GM12874 (cell line): ENCODE results near the gene GIN1.

Experiments used
- CTCF ChIP-seq: IDR thresholded peaks from 2 replicates; pipeline ENCODE4 v1.5.1; 2011; ENCODE audit warnings: low read depth, mild to moderate bottlenecking, control low read depth, low read length, moderate library complexity; ENCODE audit not compliant: insufficient read depth

The GIN1 gene

GRCh38 chr5:103135461-103135860 lies 15.5 kb upstream of the GIN1 start:
- TF ChIP-seq CTCF = no peak

GRCh38 chr5:103133231-103133630 lies 13.3 kb upstream of the GIN1 start:
- no peak for TF ChIP-seq CTCF

DNA sequence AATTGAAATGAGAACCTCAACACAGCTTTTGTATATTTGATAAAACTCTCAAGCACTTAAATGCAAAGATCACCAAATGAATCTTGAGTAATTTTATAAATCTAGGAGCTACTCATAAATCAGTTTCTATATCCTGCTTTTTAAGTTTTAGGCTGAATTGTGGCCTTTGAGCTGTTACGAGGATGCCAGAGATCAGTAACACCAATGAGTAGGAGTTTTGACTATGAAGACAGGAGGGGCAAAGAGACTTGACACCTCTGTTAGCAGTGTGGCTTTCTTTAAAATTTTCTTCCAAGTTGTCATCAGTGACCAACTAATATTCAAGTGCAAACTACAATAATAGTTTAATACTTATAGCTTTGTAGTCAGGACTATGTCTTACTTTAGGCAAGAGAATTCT lies 12.7 kb upstream of the GIN1 start:
- TF ChIP-seq CTCF = no peak

DNA sequence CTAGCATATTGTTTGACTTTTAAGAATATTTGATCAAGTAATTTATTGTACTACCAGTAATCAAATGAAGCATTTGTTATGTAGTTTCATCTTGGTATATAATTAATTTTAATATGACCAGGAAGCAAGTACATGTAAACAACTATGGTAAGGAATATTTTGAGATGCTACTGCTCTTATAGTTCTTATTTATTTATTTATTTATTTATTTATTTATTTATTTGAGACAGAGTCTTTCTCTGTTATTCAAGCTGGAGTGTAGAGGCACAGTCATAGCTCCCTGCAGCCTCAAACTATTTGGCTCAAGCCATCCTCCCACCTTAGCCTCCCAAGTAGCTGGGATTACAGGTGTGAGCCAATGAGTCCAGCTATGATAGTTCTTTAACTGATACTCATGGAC lies 8.3 kb upstream of the GIN1 start:
- TF ChIP-seq CTCF = no peak

GRCh38 chr5:103127292-103127817 lies 7.4 kb upstream of the GIN1 start:
- no peak for TF ChIP-seq CTCF

GRCh38 chr5:103126557-103126956 lies 6.6 kb upstream of the GIN1 start:
- no peak for TF ChIP-seq CTCF

DNA sequence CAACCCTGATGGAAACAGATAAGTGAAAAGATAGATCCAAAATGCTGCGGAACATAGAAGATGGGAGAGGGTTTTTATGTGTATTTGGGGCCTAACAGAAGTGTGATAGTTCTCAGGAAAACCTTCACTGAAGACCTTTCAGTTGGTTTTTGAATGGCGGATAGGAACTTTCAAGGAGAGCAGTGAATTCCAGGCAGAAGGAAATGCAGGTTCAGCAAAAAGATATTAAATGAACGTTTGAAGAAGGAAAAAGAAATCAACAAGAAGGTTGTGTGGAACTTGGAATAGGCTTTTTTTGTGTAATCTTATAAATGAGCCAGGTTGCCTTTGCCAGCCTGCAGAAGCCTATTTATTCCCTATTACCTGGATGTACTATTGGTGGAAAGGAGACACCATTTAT lies 2.3 kb upstream of the GIN1 start:
- no peak for TF ChIP-seq CTCF
